H1 (cell line): ENCODE results near the gene TBX2. TPM values are rescaled to one million over a fixed set of nuclear protein-coding genes. Genes with fewer than 3 reads are reported as not detected.

Source experiments
- ATF3 ChIP-seq: IDR thresholded peaks from 2 replicates; pipeline ENCODE4 v1.6.1; 2011; ENCODE audit warnings: low read depth, mild to moderate bottlenecking, low read length; ENCODE audit not compliant: insufficient read depth
- BACH1 ChIP-seq: IDR thresholded peaks from 2 replicates; pipeline ENCODE4 v1.6.1; 2012; ENCODE audit warnings: low read length, improper control_type of control experiment
- CEBPB ChIP-seq: IDR thresholded peaks from 2 replicates; pipeline ENCODE4 v1.6.1; 2012; ENCODE audit warnings: low read depth, low read length
- CHD1 ChIP-seq: IDR thresholded peaks from 2 replicates; pipeline ENCODE4 v1.6.1; 2012; ENCODE audit warnings: low read depth, low read length, improper control_type of control experiment
- CHD2 ChIP-seq: IDR thresholded peaks from 2 replicates; pipeline ENCODE4 v1.6.1; 2012; ENCODE audit warnings: low read length, improper control_type of control experiment
- EGR1 ChIP-seq: IDR thresholded peaks from 2 replicates; pipeline ENCODE4 v1.6.1; 2011; ENCODE audit warnings: low read depth, low read length, borderline replicate concordance
- MAFK ChIP-seq: IDR thresholded peaks from 2 replicates; pipeline ENCODE4 v1.6.1; 2012; ENCODE audit warnings: low read depth, mild to moderate bottlenecking, improper control_type of control experiment, low read length
- NRF1 ChIP-seq: IDR thresholded peaks from 2 replicates; pipeline ENCODE4 v1.6.1; 2011; ENCODE audit warnings: mild to moderate bottlenecking, low read depth, low read length, improper control_type of control experiment
- RNF2 ChIP-seq: fragments of 200-900, 300-1000 bp; sonication (generic); IDR thresholded peaks from 2 replicates; pipeline ENCODE4 v1.7.1; 2016; ENCODE audit warnings: borderline replicate concordance, low read depth, mild to moderate bottlenecking, antibody characterized with exemption, low read length; ENCODE audit not compliant: poor library complexity, severe bottlenecking; ENCODE audit errors: missing control alignments
- RXRA ChIP-seq: IDR thresholded peaks from 2 replicates; pipeline ENCODE4 v1.6.1; 2011; ENCODE audit warnings: low read depth, mild to moderate bottlenecking, low read length, moderate library complexity; ENCODE audit not compliant: insufficient read depth
- SAP30 ChIP-seq: fragments of 300-600 bp; sonication (generic); IDR thresholded peaks from 2 replicates; pipeline ENCODE4 v1.7.1; 2012; ENCODE audit warnings: low read length, moderate library complexity, mild to moderate bottlenecking, inconsistent platforms; ENCODE audit not compliant: insufficient read depth, insufficient replicate concordance
- SRF ChIP-seq: IDR thresholded peaks from 2 replicates; pipeline ENCODE4 v1.6.1; 2011; ENCODE audit warnings: mild to moderate bottlenecking, low read depth, low read length, moderate library complexity
- TAF1 ChIP-seq: IDR thresholded peaks from 2 replicates; pipeline ENCODE4 v1.6.1; 2011; ENCODE audit warnings: mild to moderate bottlenecking, low read depth, low read length
- TAF7 ChIP-seq: optimal IDR thresholded peaks from 2 replicates; pipeline ENCODE3; 2011; ENCODE audit warnings: low read depth, mild to moderate bottlenecking, inconsistent platforms, low read length, moderate library complexity, borderline replicate concordance
- polyA plus RNA-seq, 7 experiments: library from polyadenylated mRNA; depleted of rRNA in 3 of 7; stranded (reverse) in 5 of 7; unstranded in 2 of 7; fragments of >200 nt in 5 of 7; fragments of 200-250 nt in 2 of 7; gene quantifications; 1 replicate in 5 of 7; 2 replicates in 1 of 7; 4 replicates in 1 of 7; pipeline versions ENCODE4 v1.2.1 to v1.2.3, GENCODE V29; 2011 to 2013; ENCODE audit warnings: missing spikeins in 2 of 7, mixed read lengths in 2 of 7
- total RNA-seq: library from RNA; stranded (reverse); fragmentation: NEBNext Ultra II Directional; extraction: Animal tissue kit (Norgen Biotek cat#: 25700); gene quantifications from 2 replicates; pipeline ENCODE4 v1.2.1, GENCODE V29; 2021
- TF ChIP-seq, protein P1 (sequence below): IDR thresholded peaks from 2 replicates; pipeline ENCODE4 v1.6.1; 2011; ENCODE audit warnings: low read length, improper control_type of control experiment

Gene TBX2
- total and polyA plus RNA-seq, 2 of the 8 experiments (the other 6 are each of a cell fraction or from before 2014, with no cell fraction given): not detected

DNA sequence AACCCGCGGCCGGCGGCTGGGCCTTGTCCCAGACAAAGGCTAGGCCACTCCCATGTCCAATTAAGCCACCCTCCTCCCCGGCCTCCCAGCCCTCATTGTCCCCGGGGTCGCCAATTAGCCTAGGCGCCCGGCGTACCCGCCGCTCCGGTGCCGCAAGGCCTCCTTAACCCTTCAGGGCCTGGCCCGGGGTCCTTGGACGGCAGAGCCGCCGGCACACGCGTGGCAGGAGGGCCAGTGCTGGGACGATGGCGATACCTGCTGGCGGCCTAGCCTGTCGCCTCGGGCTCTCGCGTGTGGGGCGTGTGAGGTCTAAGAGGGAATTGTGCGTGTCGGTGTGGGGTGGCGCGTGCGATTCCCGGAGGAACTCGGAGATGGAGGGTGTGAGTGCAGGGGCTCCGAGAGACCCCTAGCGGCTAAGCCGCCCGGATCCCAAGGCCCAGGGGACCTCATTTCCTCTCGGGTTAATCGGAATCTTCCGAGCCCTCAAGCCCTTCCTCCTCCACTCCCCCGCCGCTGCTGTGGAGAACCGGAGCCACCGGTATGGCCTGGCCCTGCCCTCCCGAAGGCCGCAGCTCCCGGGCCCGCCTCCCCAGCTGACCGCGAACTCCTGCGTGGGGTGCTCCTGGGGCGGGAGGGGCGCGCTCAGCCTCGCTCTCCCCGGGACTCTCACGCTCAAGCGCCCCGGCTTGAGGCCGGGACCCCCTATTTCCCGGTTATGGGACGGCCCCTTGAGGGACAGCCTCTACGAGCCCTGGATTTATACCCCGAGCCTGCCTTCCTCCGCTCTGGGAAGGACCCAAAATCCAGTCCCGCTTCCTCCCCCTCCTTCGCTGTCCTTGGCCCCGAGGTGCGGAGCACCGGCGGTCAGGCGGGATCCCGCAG is 11.9 kb downstream of the TBX2 start (continued):
- TF ChIP-seq CHD1 (no peak), BACH1 (peak; percentile 45; the same call in 1 of the 2 replicates), NRF1 (no peak), CHD2 (no peak), ATF3 (no peak), SAP30 (no peak), RXRA (no peak), TAF7 (no peak), TAF1 (no peak), CEBPB (no peak), MAFK (no peak), RNF2 (no peak), SRF (no peak), EGR1 (no peak)
- TF ChIP-seq, protein P1, sequence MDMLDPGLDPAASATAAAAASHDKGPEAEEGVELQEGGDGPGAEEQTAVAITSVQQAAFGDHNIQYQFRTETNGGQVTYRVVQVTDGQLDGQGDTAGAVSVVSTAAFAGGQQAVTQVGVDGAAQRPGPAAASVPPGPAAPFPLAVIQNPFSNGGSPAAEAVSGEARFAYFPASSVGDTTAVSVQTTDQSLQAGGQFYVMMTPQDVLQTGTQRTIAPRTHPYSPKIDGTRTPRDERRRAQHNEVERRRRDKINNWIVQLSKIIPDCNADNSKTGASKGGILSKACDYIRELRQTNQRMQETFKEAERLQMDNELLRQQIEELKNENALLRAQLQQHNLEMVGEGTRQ: no peak
